HG03064 (cell line): ENCODE data around the gene ZNF785.

Experiments
- ATAC-seq: cut with Tn5 transposase; IDR thresholded peaks from one replicate; pipeline ENCODE4 v1.9.1; 2021; ENCODE audit warnings: low read depth; ENCODE audit not compliant: unreplicated experiment

ZNF785 gene

GRCh38 chr16:30567160-30567990 is 18.1 kb downstream of the ZNF785 start:
- no peak for ATAC-seq

- no peak for ATAC-seq
These were observed 19.0 kb downstream of the ZNF785 start for GRCh38 chr16:30566531-30566930.

- no peak for ATAC-seq
These were observed 19.5 kb downstream of the ZNF785 start for GRCh38 chr16:30565984-30566383.

GRCh38 chr16:30565526-30565925 is 20.0 kb downstream of the ZNF785 start:
- ATAC-seq: no peak

GRCh38 chr16:30562021-30562420 is 23.5 kb downstream of the ZNF785 start:
- no peak for ATAC-seq

- ATAC-seq: no peak
These were observed 24.2 kb downstream of the ZNF785 start for GRCh38 chr16:30561089-30561816.

GRCh38 chr16:30559690-30560089 is 25.8 kb downstream of the ZNF785 start:
- ATAC-seq: no peak

GRCh38 chr16:30558789-30559377 is 26.6 kb downstream of the ZNF785 start:
- ATAC-seq: no peak

- peak; percentile 81 for ATAC-seq
These were observed 27.3 kb downstream of the ZNF785 start, which contains the start of gene ZNF764 for GRCh38 chr16:30557957-30558788. TSS of gene ZNF764 (minus strand) at chr16:30558374. CDS start at chr16:30558182, 192 bp downstream.

- peak; percentile 6 for ATAC-seq
These were observed 27.9 kb downstream of the ZNF785 start for GRCh38 chr16:30557707-30557956.

GRCh38 chr16:30556125-30556473 is 29.4 kb downstream of the ZNF785 start:
- no peak for ATAC-seq

- no peak for ATAC-seq
These were observed 30.0 kb downstream of the ZNF785 start for GRCh38 chr16:30555315-30556124.

- no peak for ATAC-seq
These were observed 30.8 kb downstream of the ZNF785 start for GRCh38 chr16:30554557-30555314.

- ATAC-seq: no peak
These were observed 32.1 kb downstream of the ZNF785 start for GRCh38 chr16:30553393-30553899.

- no peak for ATAC-seq
These were observed 32.5 kb downstream of the ZNF785 start for GRCh38 chr16:30552956-30553355.

- no peak for ATAC-seq
These were observed 33.7 kb downstream of the ZNF785 start for GRCh38 chr16:30551781-30552180.

GRCh38 chr16:30548416-30549253 is 36.9 kb downstream of the ZNF785 start:
- no peak for ATAC-seq

- no peak for ATAC-seq
These were observed 39.4 kb downstream of the ZNF785 start for GRCh38 chr16:30546115-30546514.
